GM23338 (cell line): Measurements from ENCODE around the gene FUT7. TPM values are rescaled to one million over a fixed set of nuclear protein-coding genes. Genes with fewer than 3 reads are reported as not detected.

Experiments used
- ATAC-seq: fragments of 200-7000 bp; cut with Tn5 transposase; 3 replicates; pipeline ENCODE4 v1.9.1; 2020
- DNase-seq: peaks from one replicate; pipeline ENCODE4 v3.0.0-alpha.2; 2015; ENCODE audit warnings: low spot score
- H2AFZ ChIP-seq: fragments of 200-600 bp; sonication (generic); 2 replicates; pipeline ENCODE4 v1.8.0; 2016; ENCODE audit warnings: antibody characterized with exemption, mild to moderate bottlenecking, moderate library complexity
- H3F3A ChIP-seq: fragments of 200-600 bp; sonication (generic); replicated peaks from 2 replicates; pipeline ENCODE4 v1.8.0; 2017; ENCODE audit warnings: antibody characterized with exemption, mixed run types, low read depth
- H3K27ac ChIP-seq: fragments of 200-600 bp; sonication (generic); 2 replicates; pipeline ENCODE4 v1.6.1; 2016; ENCODE audit warnings: low read depth
- H3K27me3 ChIP-seq: fragments of 200-600 bp; sonication (generic); 2 replicates; pipeline ENCODE4 v1.8.0; 2016; ENCODE audit warnings: mild to moderate bottlenecking, mixed run types, moderate library complexity; ENCODE audit not compliant: insufficient read depth
- H3K36me3 ChIP-seq: fragments of 200-600 bp; sonication (generic); 2 replicates; pipeline ENCODE4 v1.8.0; 2016; ENCODE audit warnings: mild to moderate bottlenecking; ENCODE audit not compliant: insufficient read depth
- H3K4me1 ChIP-seq: fragments of 200-600 bp; sonication (generic); 2 replicates; pipeline ENCODE4 v1.8.0; 2016; ENCODE audit warnings: mild to moderate bottlenecking, moderate library complexity; ENCODE audit not compliant: insufficient read depth
- H3K4me2 ChIP-seq: fragments of 200-600 bp; sonication (generic); 2 replicates; pipeline ENCODE4 v1.7.1; 2017; ENCODE audit warnings: mixed run types
- H3K4me3 ChIP-seq: fragments of 200-600 bp; sonication (generic); 2 replicates; pipeline ENCODE4 v1.6.1; 2016; ENCODE audit warnings: mixed run types
- H3K79me2 ChIP-seq: fragments of 200-600 bp; sonication (generic); replicated peaks from 2 replicates; pipeline ENCODE4 v1.8.0; 2017; ENCODE audit warnings: mild to moderate bottlenecking; ENCODE audit not compliant: insufficient read depth
- H3K9me2 ChIP-seq: fragments of 200-600 bp; sonication (generic); 2 replicates; pipeline ENCODE4 v1.8.0; 2017; ENCODE audit not compliant: insufficient read depth
- H4K20me1 ChIP-seq: fragments of 200-600 bp; sonication (generic); replicated peaks from 2 replicates; pipeline ENCODE4 v1.8.0; 2017; ENCODE audit warnings: mild to moderate bottlenecking; ENCODE audit not compliant: insufficient read depth
- H3K27ac Mint-ChIP-seq: 2 replicates; pipeline ENCODE4 v1.8.0; 2020; ENCODE audit warnings: inconsistent platforms, mild to moderate bottlenecking, moderate library complexity, mixed read lengths
- H3K27me3 Mint-ChIP-seq: 3 replicates; pipeline ENCODE4 v1.8.0; 2022; ENCODE audit warnings: low read depth, mild to moderate bottlenecking, moderate library complexity, mixed read lengths, inconsistent platforms; ENCODE audit not compliant: insufficient read depth, poor library complexity
- H3K36me3 Mint-ChIP-seq: 3 replicates; pipeline ENCODE4 v1.8.0; 2021; ENCODE audit warnings: low read depth, mild to moderate bottlenecking, inconsistent platforms, moderate library complexity, mixed read lengths
- H3K4me1 Mint-ChIP-seq: 3 replicates; pipeline ENCODE4 v1.8.0; 2020; ENCODE audit warnings: mild to moderate bottlenecking, inconsistent platforms, mixed read lengths
- H3K4me3 Mint-ChIP-seq: 3 replicates; pipeline ENCODE4 v1.8.0; 2021; ENCODE audit warnings: moderate library complexity, mild to moderate bottlenecking, inconsistent platforms, mixed read lengths
- H3K9me3 Mint-ChIP-seq: 3 replicates; pipeline ENCODE4 v1.8.0; 2020; ENCODE audit warnings: moderate library complexity, mild to moderate bottlenecking, inconsistent platforms, mixed read lengths
- CREB1 ChIP-seq: fragments of 250-450 bp; sonication (Bioruptor Pico); IDR thresholded peaks from 2 replicates; pipeline ENCODE4 v1.5.0; 2020; ENCODE audit warnings: low read depth, mild to moderate bottlenecking, moderate library complexity
- ETS1 ChIP-seq: IDR thresholded peaks from 2 replicates; pipeline ENCODE4 v1.6.1; 2016; ENCODE audit warnings: antibody characterized with exemption
- JUNB ChIP-seq: IDR thresholded peaks from one replicate; pipeline ENCODE4 v1.6.1; 2016; ENCODE audit warnings: antibody characterized with exemption; ENCODE audit not compliant: unreplicated experiment
- NANOG ChIP-seq: IDR thresholded peaks from 2 replicates; pipeline ENCODE4 v1.6.1; 2016; ENCODE audit warnings: antibody characterized with exemption, borderline replicate concordance
- REST ChIP-seq: IDR thresholded peaks from one replicate; pipeline ENCODE4 v1.6.1; 2018; ENCODE audit warnings: antibody characterized with exemption; ENCODE audit not compliant: unreplicated experiment
- STAT1 ChIP-seq: IDR thresholded peaks from one replicate; pipeline ENCODE4 v1.6.1; 2016; ENCODE audit warnings: antibody characterized with exemption; ENCODE audit not compliant: unreplicated experiment
- ZNF114 ChIP-seq: fragments of 250-450 bp; sonication (Bioruptor Pico); IDR thresholded peaks from 2 replicates; pipeline ENCODE4 v1.5.0; 2020; ENCODE audit warnings: mild to moderate bottlenecking, moderate library complexity
- ZNF462 ChIP-seq: fragments of 250-450 bp; sonication (Bioruptor Pico); IDR thresholded peaks from 2 replicates; pipeline ENCODE4 v1.5.0; 2020; ENCODE audit warnings: mild to moderate bottlenecking, moderate library complexity
- polyA plus RNA-seq: library from polyadenylated mRNA; unstranded; fragments of >200 nt; fragmentation: Nextera tagmentation; extraction: Ambion mirVana; gene quantifications from 2 replicates; pipeline ENCODE4 v1.2.1, GENCODE V29; 2016
- total RNA-seq: library from RNA; depleted of rRNA; stranded (reverse); fragments of >200 nt; shearing (Covaris generic); gene quantifications from 2 replicates; pipeline ENCODE4 v1.2.3, GENCODE V29; 2014

FUT7 gene
- total and polyA plus RNA-seq, 2 experiments from 2014 or later = not detected

GRCh38 chr9:137066096-137066861 is 34.4 kb upstream of the FUT7 start:
- TF ChIP-seq REST = no peak
- no peak for TF ChIP-seq ETS1
- no peak for TF ChIP-seq ZNF114 (CRISPR knock-in tag)
- TF ChIP-seq STAT1 = no peak
- no peak for TF ChIP-seq NANOG
- no peak for TF ChIP-seq JUNB
- no peak for TF ChIP-seq CREB1 (CRISPR knock-in tag)
- no peak for TF ChIP-seq ZNF462 (CRISPR knock-in tag)
- H3F3A ChIP-seq = peaks cover 13% of the 10 kb centered on the region; the same call in 1 of the 2 replicates
- ATAC-seq (no peak), DNase-seq (no peak)
- Mint-ChIP-seq H3K4me1 (peaks cover 15% of the 10 kb centered on the region), H3K27ac (no peak overlapping the region), H3K4me3 (no peak overlapping the region), H3K36me3 (no peaks in the 10 kb centered on the region; the same call in 1 of the 3 replicates), H3K9me3 (no peaks in the 10 kb centered on the region; the same call in 2 of the 3 replicates), H3K27me3 (peaks cover 8% of the 10 kb centered on the region)
- peaks cover 10% of the 10 kb centered on the region; the same call in 1 of the 2 replicates for H3K79me2 ChIP-seq
- no peaks in the 10 kb centered on the region for H3K9me2 ChIP-seq
- no peak overlapping the region for H3K4me2 ChIP-seq
- H3K4me3 ChIP-seq = no peak overlapping the region
- no peaks in the 10 kb centered on the region; the same call in 1 of the 2 replicates for H3K36me3 ChIP-seq
- peaks cover 11% of the 10 kb centered on the region; the same call in 1 of the 2 replicates for H4K20me1 ChIP-seq
- no peak overlapping the region for H2AFZ ChIP-seq
- peaks cover 18% of the 10 kb centered on the region; the same call in 1 of the 2 replicates for H3K4me1 ChIP-seq
- H3K27ac ChIP-seq = no peak overlapping the region
- H3K27me3 ChIP-seq = peaks cover 8% of the 10 kb centered on the region; the same call in 1 of the 2 replicates
